GM12873 (cell line): Measurements from ENCODE around the gene CNDP2.

ENCODE experiments used
- TF ChIP-seq, protein P1 (sequence below): IDR thresholded peaks from 2 replicates; pipeline ENCODE4 v1.5.1; 2012; ENCODE audit warnings: low read depth, mild to moderate bottlenecking, moderate library complexity, low read length, control low read depth; ENCODE audit not compliant: insufficient read depth; ENCODE audit errors: missing control alignments

CNDP2 gene

DNA sequence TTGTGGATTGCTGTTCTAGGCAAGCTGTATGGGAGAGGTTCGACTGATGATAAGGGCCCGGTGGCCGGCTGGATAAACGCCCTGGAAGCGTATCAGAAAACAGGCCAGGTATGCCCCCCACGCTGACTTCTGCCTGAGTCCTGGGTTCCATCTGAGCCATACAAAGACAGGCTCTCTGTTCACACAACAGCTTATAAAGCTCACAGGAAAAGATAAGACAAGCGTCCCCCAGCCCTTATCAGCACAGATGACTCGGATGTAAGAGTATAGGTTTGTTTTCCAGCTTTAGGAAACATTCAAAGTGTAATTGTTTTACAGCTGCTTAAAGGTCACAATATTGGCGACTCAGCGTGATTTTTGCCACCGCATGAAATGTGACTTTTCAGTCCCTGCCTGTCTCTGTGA, 12.7 kb downstream of the CNDP2 start:
- TF ChIP-seq, protein P1, sequence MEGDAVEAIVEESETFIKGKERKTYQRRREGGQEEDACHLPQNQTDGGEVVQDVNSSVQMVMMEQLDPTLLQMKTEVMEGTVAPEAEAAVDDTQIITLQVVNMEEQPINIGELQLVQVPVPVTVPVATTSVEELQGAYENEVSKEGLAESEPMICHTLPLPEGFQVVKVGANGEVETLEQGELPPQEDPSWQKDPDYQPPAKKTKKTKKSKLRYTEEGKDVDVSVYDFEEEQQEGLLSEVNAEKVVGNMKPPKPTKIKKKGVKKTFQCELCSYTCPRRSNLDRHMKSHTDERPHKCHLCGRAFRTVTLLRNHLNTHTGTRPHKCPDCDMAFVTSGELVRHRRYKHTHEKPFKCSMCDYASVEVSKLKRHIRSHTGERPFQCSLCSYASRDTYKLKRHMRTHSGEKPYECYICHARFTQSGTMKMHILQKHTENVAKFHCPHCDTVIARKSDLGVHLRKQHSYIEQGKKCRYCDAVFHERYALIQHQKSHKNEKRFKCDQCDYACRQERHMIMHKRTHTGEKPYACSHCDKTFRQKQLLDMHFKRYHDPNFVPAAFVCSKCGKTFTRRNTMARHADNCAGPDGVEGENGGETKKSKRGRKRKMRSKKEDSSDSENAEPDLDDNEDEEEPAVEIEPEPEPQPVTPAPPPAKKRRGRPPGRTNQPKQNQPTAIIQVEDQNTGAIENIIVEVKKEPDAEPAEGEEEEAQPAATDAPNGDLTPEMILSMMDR = no peak

DNA sequence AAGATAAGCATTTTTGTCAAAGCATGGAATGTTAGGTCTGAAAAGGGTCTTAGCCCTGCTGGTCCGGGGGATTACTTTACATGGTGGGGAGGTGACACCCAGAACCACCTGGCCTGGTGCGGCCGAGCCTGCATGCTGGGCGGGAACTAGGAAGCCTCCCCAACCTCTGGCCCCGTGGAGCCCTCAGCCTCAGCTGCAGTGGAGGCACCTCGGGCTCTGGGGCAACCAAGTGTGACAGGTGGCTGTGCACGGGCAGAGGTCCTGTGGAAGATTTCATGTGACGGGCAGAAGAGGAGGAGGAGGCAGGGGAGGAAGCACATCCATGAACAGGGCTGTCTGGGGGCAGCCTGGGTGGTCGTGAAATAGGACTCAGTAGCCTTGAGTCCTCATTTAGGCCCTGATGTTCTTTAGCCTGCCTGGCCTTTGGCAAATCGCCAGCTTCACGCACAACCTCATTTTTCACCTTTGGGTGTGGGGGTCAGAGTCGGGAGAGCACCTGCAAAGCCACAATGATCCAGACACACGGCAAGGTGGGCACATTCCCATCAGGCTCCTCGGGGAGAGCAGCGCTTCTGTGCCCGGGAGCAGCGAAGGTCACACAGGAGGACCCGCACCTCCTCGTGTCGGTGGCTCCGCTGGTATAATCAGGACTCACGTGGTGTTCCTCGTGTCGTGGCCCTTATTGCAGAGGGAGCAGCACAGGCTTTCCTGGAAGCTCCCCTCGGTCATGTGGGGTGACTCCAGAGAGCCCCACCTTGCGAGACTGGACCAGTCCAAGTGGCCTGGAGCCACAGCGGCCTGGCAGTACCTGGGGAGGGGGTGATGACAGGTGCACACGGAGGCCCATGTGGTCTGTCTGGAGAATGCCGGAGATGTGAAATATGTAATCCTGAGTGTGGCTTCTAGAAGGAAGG, 13.9 kb downstream of the CNDP2 start:
- TF ChIP-seq, protein P1 = no peak

DNA sequence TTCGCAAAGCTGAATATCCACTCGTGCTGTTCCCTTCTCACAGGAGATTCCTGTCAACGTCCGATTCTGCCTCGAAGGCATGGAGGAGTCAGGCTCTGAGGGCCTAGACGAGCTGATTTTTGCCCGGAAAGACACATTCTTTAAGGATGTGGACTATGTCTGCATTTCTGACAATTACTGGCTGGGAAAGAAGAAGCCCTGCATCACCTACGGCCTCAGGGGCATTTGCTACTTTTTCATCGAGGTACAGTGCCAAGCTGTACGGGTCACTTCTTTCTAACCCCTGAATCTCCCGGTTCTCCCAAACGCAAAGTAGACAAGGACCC, 14.6 kb downstream of the CNDP2 start:
- TF ChIP-seq, protein P1 = no peak

DNA sequence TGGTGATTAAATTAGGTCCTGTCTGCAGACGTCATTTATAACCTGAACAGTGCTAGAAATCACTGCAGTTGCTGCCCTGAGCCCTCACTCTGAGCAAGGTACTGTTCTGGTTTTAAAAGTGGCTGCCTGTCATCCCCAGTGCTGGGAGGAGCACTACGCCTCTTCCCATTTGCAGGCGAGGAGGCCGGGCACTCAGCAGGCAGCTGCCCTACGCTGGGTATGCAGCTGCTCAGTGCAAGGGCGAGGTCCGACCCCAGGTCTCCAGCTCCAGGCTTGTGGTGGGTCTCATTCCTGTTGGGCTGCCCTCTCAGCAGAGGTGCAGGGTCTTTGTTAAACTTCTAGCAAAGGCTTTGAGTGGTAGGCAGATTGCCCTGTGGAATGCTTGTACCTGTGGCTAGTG, 15.7 kb downstream of the CNDP2 start:
- TF ChIP-seq, protein P1 = no peak

DNA sequence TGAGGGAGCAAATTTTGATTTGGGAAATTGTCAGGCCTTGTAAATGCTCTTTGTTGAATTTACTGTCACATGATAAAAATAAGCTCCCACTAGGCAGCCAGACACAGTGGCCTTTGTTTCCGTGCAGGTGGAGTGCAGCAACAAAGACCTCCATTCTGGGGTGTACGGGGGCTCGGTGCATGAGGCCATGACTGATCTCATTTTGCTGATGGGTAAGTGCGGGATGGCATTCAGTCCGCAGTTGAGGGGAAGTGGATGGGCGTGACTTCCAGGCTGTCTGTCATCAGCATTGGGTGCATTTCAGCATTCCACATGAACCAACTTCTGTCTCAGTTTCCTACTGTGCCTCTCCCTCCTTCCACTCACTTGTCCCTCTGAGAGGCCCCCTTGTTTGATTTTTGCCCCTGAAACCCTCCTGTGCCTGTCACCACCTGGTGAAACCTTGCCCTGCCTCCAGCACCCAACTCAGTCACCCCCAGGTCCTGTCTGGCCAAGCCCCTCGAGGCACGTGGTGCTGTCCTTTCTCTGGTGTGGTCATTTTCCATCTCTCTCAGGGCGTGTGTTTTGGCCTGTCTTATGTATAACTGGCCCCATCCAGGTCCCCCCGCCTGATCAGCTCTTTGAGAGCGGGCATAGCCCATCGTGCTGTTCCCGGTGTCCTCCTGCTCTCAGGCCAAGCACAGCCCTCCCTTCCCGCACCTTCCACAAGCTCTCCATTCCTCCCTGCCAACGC, 16.3 kb downstream of the CNDP2 start:
- TF ChIP-seq, protein P1 = no peak

DNA sequence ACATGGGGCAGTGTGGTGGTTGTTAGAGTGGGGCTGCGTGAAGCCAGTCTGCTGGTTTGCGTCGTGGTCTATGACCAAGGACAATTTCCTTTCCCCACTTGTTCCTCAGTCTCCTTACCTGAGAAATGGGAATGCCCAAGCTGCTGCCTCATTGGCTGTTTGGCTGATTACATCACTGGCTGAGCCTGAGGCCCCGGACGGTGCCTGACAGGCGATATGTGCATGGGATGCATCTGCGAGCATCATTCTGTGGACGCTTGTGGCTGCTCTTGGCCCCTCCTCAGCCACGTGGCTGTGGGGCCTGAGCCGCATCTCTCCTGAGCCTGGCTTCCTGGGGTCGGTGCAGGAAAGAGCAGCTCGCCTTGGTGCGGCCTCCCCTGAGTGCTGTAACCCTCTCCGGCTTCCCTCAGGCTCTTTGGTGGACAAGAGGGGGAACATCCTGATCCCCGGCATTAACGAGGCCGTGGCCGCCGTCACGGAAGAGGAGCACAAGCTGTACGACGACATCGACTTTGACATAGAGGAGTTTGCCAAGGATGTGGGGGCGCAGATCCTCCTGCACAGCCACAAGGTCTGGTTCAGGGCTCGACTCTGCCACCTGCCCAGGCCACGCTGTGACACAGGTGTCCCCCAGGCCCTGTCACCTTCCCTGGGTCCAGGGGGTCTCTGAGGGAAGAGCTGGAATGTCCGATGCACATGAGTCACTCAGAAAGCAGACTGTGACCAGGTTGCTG, 17.2 kb downstream of the CNDP2 start:
- TF ChIP-seq, protein P1 = no peak

DNA sequence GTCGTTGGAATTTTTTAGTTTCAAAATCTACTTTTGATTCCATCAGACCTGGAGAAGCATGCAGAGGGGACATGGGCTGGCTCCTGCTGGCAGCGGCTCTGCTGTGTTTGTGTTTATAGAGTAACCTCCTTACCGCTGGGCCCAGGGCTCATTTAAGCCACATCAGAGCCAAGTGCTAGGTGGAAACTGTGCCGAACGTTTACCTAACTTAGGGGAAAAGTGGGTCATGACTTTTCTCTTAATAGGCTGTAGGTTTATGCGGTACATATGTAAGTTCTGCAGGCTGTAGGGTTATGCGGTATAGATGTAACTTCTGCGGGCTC, 17.7 kb downstream of the CNDP2 start:
- TF ChIP-seq, protein P1 = no peak
